IMR-90 (cell line): ENCODE data around the gene SBF1.

Source experiments
- BHLHE40 ChIP-seq: fragments of 150-350 bp; IDR thresholded peaks from 2 replicates; pipeline ENCODE4 v1.6.1; 2016; ENCODE audit warnings: mild to moderate bottlenecking, low read depth, low read length
- CEBPB ChIP-seq: IDR thresholded peaks from 2 replicates; pipeline ENCODE4 v1.6.1; 2012; ENCODE audit warnings: low read depth, low read length, improper control_type of control experiment
- CHD1 ChIP-seq: IDR thresholded peaks from 2 replicates; pipeline ENCODE4 v1.6.1; 2012; ENCODE audit warnings: low read depth, low read length, improper control_type of control experiment
- FOS ChIP-seq: fragments of 150-350 bp; IDR thresholded peaks from 2 replicates; pipeline ENCODE4 v1.6.1; 2016; ENCODE audit warnings: low read depth, low read length
- MAFK ChIP-seq: IDR thresholded peaks from 2 replicates; pipeline ENCODE4 v1.6.1; 2012; ENCODE audit warnings: low read depth, low read length, improper control_type of control experiment
- MAZ ChIP-seq: IDR thresholded peaks from 2 replicates; pipeline ENCODE4 v1.6.1; 2012; ENCODE audit warnings: low read depth, mild to moderate bottlenecking, low read length, improper control_type of control experiment, moderate library complexity, borderline replicate concordance
- MXI1 ChIP-seq: IDR thresholded peaks from 2 replicates; pipeline ENCODE4 v1.6.1; 2012; ENCODE audit warnings: low read depth, mild to moderate bottlenecking, low read length, moderate library complexity, borderline replicate concordance
- POLR2A ChIP-seq: IDR thresholded peaks from 2 replicates; pipeline ENCODE4 v1.6.1; 2012; ENCODE audit warnings: mild to moderate bottlenecking, low read depth, low read length
- RCOR1 ChIP-seq: IDR thresholded peaks from 2 replicates; pipeline ENCODE4 v1.6.1; 2012; ENCODE audit warnings: mild to moderate bottlenecking, low read length, improper control_type of control experiment; ENCODE audit not compliant: insufficient replicate concordance
- RFX5 ChIP-seq: IDR thresholded peaks from 2 replicates; pipeline ENCODE4 v1.8.0; 2012; ENCODE audit warnings: low read depth, mild to moderate bottlenecking, low read length, moderate library complexity
- SMC3 ChIP-seq: fragments of 150-350 bp; IDR thresholded peaks from 2 replicates; pipeline ENCODE4 v1.6.1; 2016; ENCODE audit warnings: low read depth, mild to moderate bottlenecking, antibody characterized with exemption, low read length, moderate library complexity
- TF ChIP-seq, protein P1 (sequence below): conservative IDR thresholded peaks from 2 replicates; pipeline ENCODE4 v1.5.1; 2012; ENCODE audit warnings: mild to moderate bottlenecking, low read depth, low read length, improper control_type of control experiment
- TF ChIP-seq, protein P2 (sequence below): fragments of 150-350 bp; IDR thresholded peaks from 2 replicates; pipeline ENCODE4 v1.6.1; 2017; ENCODE audit warnings: mild to moderate bottlenecking, antibody characterized with exemption, low read length, low read depth

DNA sequence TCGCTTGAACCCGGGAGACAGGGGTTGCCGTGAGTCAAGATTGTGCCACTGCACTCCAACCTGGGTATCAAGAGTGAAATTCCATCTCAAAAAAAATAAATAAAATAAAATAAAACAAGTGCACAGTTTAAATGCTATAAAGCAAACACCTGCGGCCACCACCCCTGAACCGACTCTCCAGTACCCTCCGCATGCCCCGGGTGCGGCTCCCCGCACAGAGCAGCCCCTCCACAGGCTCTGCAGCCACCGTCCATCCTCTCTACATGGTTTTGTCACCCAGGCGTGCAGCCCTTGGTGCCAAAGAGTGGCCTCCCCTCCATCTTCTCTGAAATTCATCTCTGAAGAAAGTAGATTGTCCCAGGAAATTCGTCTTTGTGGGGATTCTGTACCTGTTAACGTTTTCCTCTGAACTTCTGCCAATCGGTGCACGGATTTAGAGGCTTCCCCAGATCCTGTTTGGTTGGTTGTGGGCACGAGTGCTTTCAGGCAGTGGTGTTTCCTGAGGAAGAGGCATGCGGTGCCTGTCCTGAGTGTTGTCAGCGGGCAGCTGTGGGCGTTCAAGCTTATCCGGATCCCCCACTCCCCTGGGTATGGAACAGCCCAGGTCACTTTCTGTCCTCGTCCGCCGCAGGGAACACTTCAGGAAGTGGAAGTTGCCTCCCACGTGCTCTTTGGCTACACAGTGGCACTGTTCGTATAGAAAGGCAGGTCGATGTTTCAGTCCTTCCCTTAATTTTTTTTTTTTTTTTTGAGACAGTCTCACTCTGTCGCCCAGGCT is 15.9 kb upstream of the SBF1 start:
- TF ChIP-seq, protein P1, sequence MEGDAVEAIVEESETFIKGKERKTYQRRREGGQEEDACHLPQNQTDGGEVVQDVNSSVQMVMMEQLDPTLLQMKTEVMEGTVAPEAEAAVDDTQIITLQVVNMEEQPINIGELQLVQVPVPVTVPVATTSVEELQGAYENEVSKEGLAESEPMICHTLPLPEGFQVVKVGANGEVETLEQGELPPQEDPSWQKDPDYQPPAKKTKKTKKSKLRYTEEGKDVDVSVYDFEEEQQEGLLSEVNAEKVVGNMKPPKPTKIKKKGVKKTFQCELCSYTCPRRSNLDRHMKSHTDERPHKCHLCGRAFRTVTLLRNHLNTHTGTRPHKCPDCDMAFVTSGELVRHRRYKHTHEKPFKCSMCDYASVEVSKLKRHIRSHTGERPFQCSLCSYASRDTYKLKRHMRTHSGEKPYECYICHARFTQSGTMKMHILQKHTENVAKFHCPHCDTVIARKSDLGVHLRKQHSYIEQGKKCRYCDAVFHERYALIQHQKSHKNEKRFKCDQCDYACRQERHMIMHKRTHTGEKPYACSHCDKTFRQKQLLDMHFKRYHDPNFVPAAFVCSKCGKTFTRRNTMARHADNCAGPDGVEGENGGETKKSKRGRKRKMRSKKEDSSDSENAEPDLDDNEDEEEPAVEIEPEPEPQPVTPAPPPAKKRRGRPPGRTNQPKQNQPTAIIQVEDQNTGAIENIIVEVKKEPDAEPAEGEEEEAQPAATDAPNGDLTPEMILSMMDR: no peak
- TF ChIP-seq CEBPB (no peak), MAZ (no peak), SMC3 (no peak), CHD1 (no peak), RCOR1 (no peak), FOS (no peak), POLR2A (no peak), BHLHE40 (no peak), RFX5 (no peak), MXI1 (no peak), MAFK (no peak)
- TF ChIP-seq, protein P2, sequence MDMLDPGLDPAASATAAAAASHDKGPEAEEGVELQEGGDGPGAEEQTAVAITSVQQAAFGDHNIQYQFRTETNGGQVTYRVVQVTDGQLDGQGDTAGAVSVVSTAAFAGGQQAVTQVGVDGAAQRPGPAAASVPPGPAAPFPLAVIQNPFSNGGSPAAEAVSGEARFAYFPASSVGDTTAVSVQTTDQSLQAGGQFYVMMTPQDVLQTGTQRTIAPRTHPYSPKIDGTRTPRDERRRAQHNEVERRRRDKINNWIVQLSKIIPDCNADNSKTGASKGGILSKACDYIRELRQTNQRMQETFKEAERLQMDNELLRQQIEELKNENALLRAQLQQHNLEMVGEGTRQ: no peak
